ENCODE measurements around the gene SLC25A12.

GRCh38 chr2:171852366-171852888, 41.6 kb downstream of the SLC25A12 start:
- TF ChIP-seq, protein P1, sequence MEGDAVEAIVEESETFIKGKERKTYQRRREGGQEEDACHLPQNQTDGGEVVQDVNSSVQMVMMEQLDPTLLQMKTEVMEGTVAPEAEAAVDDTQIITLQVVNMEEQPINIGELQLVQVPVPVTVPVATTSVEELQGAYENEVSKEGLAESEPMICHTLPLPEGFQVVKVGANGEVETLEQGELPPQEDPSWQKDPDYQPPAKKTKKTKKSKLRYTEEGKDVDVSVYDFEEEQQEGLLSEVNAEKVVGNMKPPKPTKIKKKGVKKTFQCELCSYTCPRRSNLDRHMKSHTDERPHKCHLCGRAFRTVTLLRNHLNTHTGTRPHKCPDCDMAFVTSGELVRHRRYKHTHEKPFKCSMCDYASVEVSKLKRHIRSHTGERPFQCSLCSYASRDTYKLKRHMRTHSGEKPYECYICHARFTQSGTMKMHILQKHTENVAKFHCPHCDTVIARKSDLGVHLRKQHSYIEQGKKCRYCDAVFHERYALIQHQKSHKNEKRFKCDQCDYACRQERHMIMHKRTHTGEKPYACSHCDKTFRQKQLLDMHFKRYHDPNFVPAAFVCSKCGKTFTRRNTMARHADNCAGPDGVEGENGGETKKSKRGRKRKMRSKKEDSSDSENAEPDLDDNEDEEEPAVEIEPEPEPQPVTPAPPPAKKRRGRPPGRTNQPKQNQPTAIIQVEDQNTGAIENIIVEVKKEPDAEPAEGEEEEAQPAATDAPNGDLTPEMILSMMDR (IDR thresholded peaks at IDR 0.05), result no peak
- TF ChIP-seq POLR2A (IDR thresholded peaks at IDR 0.05), result no peak
